Keratinocyte (primary cell): ENCODE measurements around the gene RNASEH2B. TPM values are rescaled to one million over a fixed set of nuclear protein-coding genes. Genes with fewer than 3 reads are reported as not detected.

ENCODE experiments used
- DNase-seq: peaks from one replicate; pipeline ENCODE4 v3.0.0-alpha.2; 2011; ENCODE audit warnings: low read depth, missing footprints, low spot score
- FAIRE-seq: peaks from 2 replicates; lab custom pipeline; 2011; peaks lifted over from hg19 to GRCh38; lab: Jason Lieb, UNC
- H2AFZ ChIP-seq: 2 replicates; pipeline ENCODE4 v1.6.0; 2012; ENCODE audit warnings: low read length, control low read depth, inconsistent platforms; ENCODE audit not compliant: control insufficient read depth
- H3K27ac ChIP-seq: 2 replicates; pipeline ENCODE4 v1.5.1; 2011; ENCODE audit warnings: low read length; ENCODE audit not compliant: control insufficient read depth, insufficient read depth
- H3K27me3 ChIP-seq: 3 replicates; pipeline ENCODE4 v1.6.0; 2011; ENCODE audit warnings: low read length; ENCODE audit not compliant: control insufficient read depth, insufficient read depth; ENCODE audit errors: extremely low read depth
- H3K36me3 ChIP-seq, 2 experiments: 2 replicates in 1 of 2; 3 replicates in 1 of 2; pipeline ENCODE4 v1.5.1; 2011; ENCODE audit warnings: low read length in 2 of 2, mild to moderate bottlenecking in 1 of 2; ENCODE audit not compliant: control insufficient read depth in 2 of 2, insufficient read depth in 2 of 2; ENCODE audit errors: extremely low read depth in 1 of 2
- H3K4me1 ChIP-seq: 3 replicates; pipeline ENCODE4 v1.5.1; 2011; ENCODE audit warnings: low read length; ENCODE audit not compliant: control insufficient read depth, insufficient read depth; ENCODE audit errors: extremely low read depth
- H3K4me2 ChIP-seq: 3 replicates; pipeline ENCODE4 v1.6.0; 2011; ENCODE audit warnings: low read depth, low read length; ENCODE audit not compliant: control insufficient read depth, insufficient read depth; ENCODE audit errors: extremely low read depth
- H3K4me3 ChIP-seq, 3 experiments: fragments of 200-600 bp in 1 of 3; sonication (generic) in 1 of 3; 2 replicates in 2 of 3; 3 replicates in 1 of 3; pipeline ENCODE4 v1.5.1; 2011 to 2016; ENCODE audit warnings: low read length in 3 of 3, mild to moderate bottlenecking in 3 of 3, control low read depth in 2 of 3, inconsistent platforms in 1 of 3, low read depth in 1 of 3, mixed read lengths in 1 of 3, mixed run types in 1 of 3, moderate library complexity in 1 of 3; ENCODE audit not compliant: control insufficient read depth in 2 of 3, insufficient read depth in 2 of 3; ENCODE audit errors: extremely low read depth in 1 of 3
- H3K79me2 ChIP-seq: 2 replicates; pipeline ENCODE4 v1.6.0; 2012; ENCODE audit warnings: low read length; ENCODE audit not compliant: control insufficient read depth, insufficient read depth
- H3K9ac ChIP-seq: 3 replicates; pipeline ENCODE4 v1.6.0; 2011; ENCODE audit warnings: low read length; ENCODE audit not compliant: control insufficient read depth, insufficient read depth; ENCODE audit errors: extremely low read depth
- H3K9me1 ChIP-seq: 3 replicates; pipeline ENCODE4 v1.6.0; 2011; ENCODE audit warnings: low read length; ENCODE audit not compliant: control insufficient read depth, insufficient read depth; ENCODE audit errors: extremely low read depth
- H3K9me3 ChIP-seq: 2 replicates; pipeline ENCODE4 v1.5.1; 2012; ENCODE audit warnings: low read depth, low read length; ENCODE audit not compliant: control insufficient read depth
- H4K20me1 ChIP-seq: 3 replicates; pipeline ENCODE4 v1.6.0; 2011; ENCODE audit warnings: low read length; ENCODE audit not compliant: control insufficient read depth, insufficient read depth; ENCODE audit errors: extremely low read depth
- CTCF ChIP-seq, 3 experiments: IDR thresholded peaks in 1 of 3; conservative IDR thresholded peaks in 1 of 3; optimal IDR thresholded peaks in 1 of 3; 2 replicates in 2 of 3; 3 replicates in 1 of 3; pipeline versions ENCODE3 to v1.5.1; 2011; ENCODE audit warnings: low read length in 3 of 3, mild to moderate bottlenecking in 3 of 3, moderate library complexity in 2 of 3, control low read depth in 1 of 3, inconsistent platforms in 1 of 3; ENCODE audit not compliant: insufficient read depth in 2 of 3; ENCODE audit errors: extremely low read depth in 1 of 3
- EZH2 ChIP-seq: IDR thresholded peaks from one replicate; pipeline ENCODE4 v1.6.1; 2012; ENCODE audit warnings: inconsistent platforms, mild to moderate bottlenecking, low read length, moderate library complexity
- dilution Hi-C: fragments of 300-500 bp; cut with MboI; formaldehyde crosslinking; loops from one replicate; pipeline ENCODE4 v1.7.0; 2020; ENCODE audit warnings: low sequenced_read_pairs; ENCODE audit not compliant: extremely low pct_ligation_motif_present
- polyA plus RNA-seq, 5 experiments: library from polyadenylated mRNA; depleted of rRNA in 3 of 5; stranded (reverse) in 3 of 5; stranded (forward) in 1 of 5; unstranded in 1 of 5; fragments of >200 nt; gene quantifications; 1 replicate in 1 of 5; 2 replicates in 3 of 5; 3 replicates in 1 of 5; pipeline versions ENCODE4 v1.2.1 to v1.2.3, GENCODE V29; 2011 to 2012; ENCODE audit warnings: missing spikeins in 2 of 5, low read depth in 1 of 5, low replicate concordance in 1 of 5

Gene RNASEH2B
- polyA plus RNA-seq, 1 donor (not counting 4 experiments of a cell fraction or from before 2014, with no cell fraction given) = 26.1 TPM

- TF ChIP-seq CTCF (optimal IDR thresholded peaks at IDR 0.05 in 1 of 3, IDR thresholded peaks at IDR 0.05 in 1 of 3, conservative IDR thresholded peaks at IDR 0.05 in 1 of 3; ENCODE audit: extremely low read depth in 1 of 3, insufficient read depth in 2 of 3, low read length in 3 of 3) (no peak), EZH2 (no peak)
- Histone ChIP-seq H4K20me1 (no peaks in the 10 kb centered on the region), H3K79me2 (peaks cover 27% of the 10 kb centered on the region), H3K36me3 (no peaks in the 10 kb centered on the region), H3K9me3 (no peaks in the 10 kb centered on the region), H3K4me3 (no peak overlapping the region), H3K4me1 (peaks cover 19% of the 10 kb centered on the region), H3K9me1 (peaks cover 2% of the 10 kb centered on the region), H3K9ac (no peak overlapping the region), H3K27ac (no peak overlapping the region), H3K4me2 (no peak overlapping the region), H3K27me3 (no peaks in the 10 kb centered on the region), H2AFZ (no peak overlapping the region)
- dilution Hi-C loops = no loop called here
- DNase-seq = no peak
- FAIRE-seq = no peak
These were observed 3.3 kb downstream of the RNASEH2B start for GRCh38 chr13:50912851-50913250.

GRCh38 chr13:50914176-50914700 is 4.6 kb downstream of the RNASEH2B start:
- Histone ChIP-seq H3K27ac (no peak overlapping the region), H3K4me2 (no peak overlapping the region), H4K20me1 (no peaks in the 10 kb centered on the region), H3K9ac (no peak overlapping the region), H3K4me1 (peaks cover 19% of the 10 kb centered on the region), H3K9me3 (no peaks in the 10 kb centered on the region), H3K4me3 (no peak overlapping the region), H3K36me3 (no peaks in the 10 kb centered on the region), H2AFZ (no peak overlapping the region), H3K9me1 (peaks cover 2% of the 10 kb centered on the region), H3K79me2 (peaks cover 27% of the 10 kb centered on the region), H3K27me3 (no peaks in the 10 kb centered on the region)
- no peak for FAIRE-seq
- dilution Hi-C loops = no loop called here
- DNase-seq = no peak
- TF ChIP-seq CTCF (optimal IDR thresholded peaks at IDR 0.05 in 1 of 3, IDR thresholded peaks at IDR 0.05 in 1 of 3, conservative IDR thresholded peaks at IDR 0.05 in 1 of 3; ENCODE audit: extremely low read depth in 1 of 3, insufficient read depth in 2 of 3, low read length in 3 of 3) = no peak
- no peak for TF ChIP-seq EZH2
